K562 (cell line): ENCODE data around the gene TMEM135. TPM values are rescaled to one million over a fixed set of nuclear protein-coding genes. Genes with fewer than 3 reads are reported as not detected.

Experiments
- ATAC-seq: fragments of 200-7000 bp; cut with Tn5 transposase; 3 replicates; pipeline ENCODE4 v1.9.1; 2020; ENCODE audit warnings: moderate library complexity
- BruUV-seq: library from RNA; stranded (reverse); fragments of 400-500 nt; replicated peaks from 2 replicates; lab custom pipeline; 2021; lab: Mats Ljungman, UMichigan
- CTCF ChIA-PET: fragments of 300-600 bp; formaldehyde crosslinking; extraction: SDS; loops from one replicate; lab custom pipeline; 2021; ENCODE audit warnings: low intra/inter-chr PET ratio; lab: Yijun Ruan, JAX
- POLR2A ChIA-PET: fragments of 300-600, 350-650 bp; sonication (Branson Sonifier 250); formaldehyde crosslinking; extraction: SDS; loops from one replicate; lab custom pipeline; 2021; ENCODE audit warnings: antibody characterized with exemption, inconsistent platforms; lab: Yijun Ruan, JAX
- DNase-seq, 4 experiments: peaks; one replicate each; pipeline versions ENCODE4 v3.0.0 to v3.0.0-alpha.2; 2011 to 2018; ENCODE audit warnings: low spot score in 3 of 4, mixed read lengths in 3 of 4; ENCODE audit errors: extremely low read depth in 1 of 4
- FAIRE-seq: peaks from 2 replicates; lab custom pipeline; 2011; peaks lifted over from hg19 to GRCh38; lab: Jason Lieb, UNC
- H2AFZ ChIP-seq: 2 replicates; pipeline ENCODE4 v1.6.0; 2011; ENCODE audit warnings: low read depth, low read length, control low read depth, inconsistent platforms
- H3K27ac ChIP-seq: fragments of 200-600 bp; 3 replicates; pipeline ENCODE4 v1.8.0; 2011; ENCODE audit warnings: low read depth, mild to moderate bottlenecking, control low read depth, inconsistent platforms, low read length, moderate library complexity, mixed read lengths; ENCODE audit errors: extremely low read depth
- H3K27me3 ChIP-seq, 2 experiments: fragments of 300-600 bp in 1 of 2; 2 replicates in 1 of 2; 3 replicates in 1 of 2; pipeline versions ENCODE4 v1.6.0 to v1.8.0; 2011; ENCODE audit warnings: inconsistent platforms in 2 of 2, low read length in 2 of 2, mild to moderate bottlenecking in 1 of 2, mixed read lengths in 1 of 2, moderate library complexity in 1 of 2; ENCODE audit not compliant: control insufficient read depth in 2 of 2, insufficient read depth in 2 of 2
- H3K36me3 ChIP-seq: fragments of 300-600 bp; 3 replicates; pipeline ENCODE4 v1.8.0; 2011; ENCODE audit warnings: mild to moderate bottlenecking, low read length, inconsistent platforms; ENCODE audit not compliant: control insufficient read depth, insufficient read depth
- H3K4me1 ChIP-seq, 2 experiments: fragments of 200-600 bp in 1 of 2; replicated peaks in 1 of 2; 2 replicates in 1 of 2; 3 replicates in 1 of 2; pipeline versions ENCODE4 v1.5.1 to v1.8.0; 2011; ENCODE audit warnings: inconsistent platforms in 2 of 2, low read length in 2 of 2, mild to moderate bottlenecking in 1 of 2, mixed read lengths in 1 of 2, moderate library complexity in 1 of 2; ENCODE audit not compliant: control insufficient read depth in 2 of 2, insufficient read depth in 2 of 2
- H3K4me2 ChIP-seq: 2 replicates; pipeline ENCODE4 v1.6.1; 2011; ENCODE audit warnings: low read length, control low read depth, inconsistent platforms, mixed read lengths; ENCODE audit not compliant: insufficient read depth
- H3K4me3 ChIP-seq: fragments of 200-600 bp; sonication (generic), shearing (Covaris generic); 2 replicates; pipeline ENCODE4 v1.5.1; 2016; ENCODE audit warnings: control low read depth, inconsistent platforms
- H3K79me2 ChIP-seq: fragments of 200-600 bp; 3 replicates; pipeline ENCODE4 v1.8.0; 2011; ENCODE audit warnings: low read length, inconsistent platforms; ENCODE audit not compliant: control insufficient read depth, insufficient read depth
- H3K9ac ChIP-seq, 2 experiments: 2 replicates each; pipeline versions ENCODE4 v1.6.0 to v1.6.1; 2011; ENCODE audit warnings: low read depth in 2 of 2, low read length in 2 of 2, control low read depth in 1 of 2, inconsistent platforms in 1 of 2, mild to moderate bottlenecking in 1 of 2, mixed read lengths in 1 of 2; ENCODE audit not compliant: insufficient read depth in 1 of 2
- H3K9me1 ChIP-seq: one replicate; pipeline ENCODE4 v1.6.0; 2011; ENCODE audit warnings: inconsistent platforms, mild to moderate bottlenecking, low read length, moderate library complexity; ENCODE audit not compliant: control insufficient read depth, insufficient read depth
- H3K9me3 ChIP-seq: replicated peaks from 2 replicates; pipeline ENCODE4 v1.5.1; 2011; ENCODE audit warnings: low read depth, low read length, inconsistent platforms; ENCODE audit not compliant: control insufficient read depth, insufficient read depth
- H4K20me1 ChIP-seq: replicated peaks from 2 replicates; pipeline ENCODE4 v1.6.1; 2011; ENCODE audit warnings: low read length, inconsistent platforms, mixed read lengths; ENCODE audit not compliant: control insufficient read depth, insufficient read depth
- ATF6 ChIP-seq: sonication (generic); formaldehyde crosslinking; IDR thresholded peaks from 2 replicates; pipeline ENCODE4 v1.4.0; 2020; ENCODE audit warnings: mild to moderate bottlenecking, missing genetic modification reagents
- MXI1 ChIP-seq: IDR thresholded peaks from 2 replicates; pipeline ENCODE4 v1.6.1; 2011; ENCODE audit warnings: low read depth, mild to moderate bottlenecking, improper control_type of control experiment, low read length
- RBM17 ChIP-seq: fragments of 200-400 bp; formaldehyde crosslinking; IDR thresholded peaks from 2 replicates; pipeline ENCODE4 v1.6.1; 2017; ENCODE audit warnings: low read depth, mild to moderate bottlenecking, low read length, borderline replicate concordance
- RBM39 ChIP-seq: fragments of 200-400 bp; formaldehyde crosslinking; optimal IDR thresholded peaks from 2 replicates; pipeline ENCODE3; 2018; ENCODE audit warnings: low read depth, low read length
- SUPT5H ChIP-seq: fragments of 450-650 bp; IDR thresholded peaks from 2 replicates; pipeline ENCODE4 v1.6.1; 2016
- TRIM28 ChIP-seq: fragments of 450-650 bp; IDR thresholded peaks from 2 replicates; pipeline ENCODE4 v1.6.1; 2017
- ZBTB1 ChIP-seq: sonication (generic); formaldehyde crosslinking; IDR thresholded peaks from 2 replicates; pipeline ENCODE4 v1.8.1; 2023; ENCODE audit warnings: missing genetic modification reagents, low read depth, mild to moderate bottlenecking, borderline replicate concordance
- ZNF253 ChIP-seq: fragments of 250-450 bp; sonication (Bioruptor Pico); conservative IDR thresholded peaks from 2 replicates; pipeline ENCODE4 v1.6.1; 2021; ENCODE audit warnings: mild to moderate bottlenecking
- ZNF431 ChIP-seq: sonication (generic); formaldehyde crosslinking; IDR thresholded peaks from 2 replicates; pipeline ENCODE4 v1.8.0; 2022; ENCODE audit warnings: mild to moderate bottlenecking, missing genetic modification reagents
- WGBS: fragments of 100-300 bp; shearing (Covaris generic); methylation state at CpG from one replicate; pipeline ENCODE4 v1.1.6; 2016; ENCODE audit warnings: low coverage, mixed read lengths; ENCODE audit not compliant: insufficient coverage; ENCODE audit errors: missing lambda C conversion rate; 5-methylcytosine and 5-hydroxymethylcytosine counted together
- in situ Hi-C: fragments of 300-500 bp; cut with MboI; formaldehyde crosslinking; loops from 4 replicates; pipeline ENCODE4 v1.15.0; 2018; ENCODE audit warnings: inconsistent platforms, mixed read lengths
- intact Hi-C: fragments of 100-400 bp; cut with micrococcal nuclease; formaldehyde crosslinking; loops from 2 replicates; pipeline ENCODE4 v1.14.2; 2022
- polyA plus RNA-seq, 8 experiments: library from polyadenylated mRNA; depleted of rRNA in 4 of 8; stranded (reverse) in 5 of 8; unstranded in 3 of 8; fragments of >200 nt; fragmentation: Nextera tagmentation in 2 of 8; fragmentation: Illumina TruSeq in 1 of 8; extraction: Ambion mirVana in 2 of 8; extraction: Trizol in 1 of 8; gene quantifications; 2 replicates each; pipeline versions ENCODE4 v1.2.1 to v1.2.3, GENCODE V29; 2011 to 2014; ENCODE audit warnings: inconsistent platforms in 1 of 8, missing spikeins in 1 of 8
- total RNA-seq, 7 experiments: library from RNA; depleted of rRNA in 6 of 7; stranded (reverse); fragments of >200 nt in 6 of 7; fragmentation: Illumina TruSeq in 2 of 7; extraction: Trizol in 2 of 7; gene quantifications; 2 replicates each; pipeline versions ENCODE4 v1.2.1 to v1.2.3, GENCODE V29; 2011 to 2021; ENCODE audit warnings: low replicate concordance in 1 of 7
- TF ChIP-seq, protein P1 (sequence below): IDR thresholded peaks from 3 replicates; pipeline ENCODE4 v1.6.1; 2011; ENCODE audit warnings: borderline replicate concordance, mild to moderate bottlenecking, moderate library complexity; ENCODE audit not compliant: insufficient read length; ENCODE audit errors: extremely low read depth

TMEM135 gene
- total and polyA plus RNA-seq, 9 of the 15 experiments (the other 6 are each of a cell fraction or from before 2014, with no cell fraction given) = 17.3 to 53.6 (median 24.9) TPM

DNA sequence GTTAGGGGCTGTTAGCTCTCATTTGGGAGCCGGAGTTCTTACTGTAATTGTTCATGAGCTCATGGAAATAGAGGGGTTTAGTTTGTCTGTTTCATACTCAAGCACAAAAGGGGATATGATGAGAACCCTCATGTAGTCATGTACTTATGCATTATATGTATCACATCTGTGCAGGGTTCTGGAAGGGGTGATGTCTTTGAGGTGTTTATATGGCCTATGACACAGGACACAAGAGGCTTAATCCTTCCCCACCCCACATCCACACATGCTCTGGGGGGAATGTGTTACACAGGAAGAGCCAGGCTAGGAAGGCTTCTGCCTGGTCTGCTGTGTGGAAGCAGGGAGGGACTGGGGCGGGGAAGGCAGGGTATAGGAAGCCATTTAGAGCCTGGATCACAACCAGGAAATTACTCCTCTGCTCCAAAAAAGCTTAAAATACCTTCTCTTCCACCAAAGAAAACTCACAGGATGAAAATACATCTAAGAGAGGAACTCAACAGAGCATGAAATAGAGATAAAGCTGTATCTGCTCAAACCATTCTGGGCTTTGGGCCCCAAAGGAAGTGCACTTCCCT, 316.1 kb downstream of the TMEM135 start:
- peaks cover 3 to 4% of the 10 kb centered on the region in 2 experiments; a peak in 4 of 5 replicates for H3K4me1 ChIP-seq
- TF ChIP-seq ZNF431 (no peak), MXI1 (no peak)
- no peaks in the 10 kb centered on the region for H4K20me1 ChIP-seq
- ChIA-PET POLR2A (interaction anchor here (0.6 to 0.9 kb wide), 2 partner anchors 67 to 259 kb away, joined by 3 read pairs; no protein-coding TSS in a partner anchor), CTCF (no interaction called here)
- in situ Hi-C loops (loop anchor here (5.0 to 10.0 kb wide), 2 partner anchors 68 to 1191 kb away; no protein-coding TSS in a partner anchor), intact Hi-C loops (loop anchor here (2.0 to 10.0 kb wide), 4 partner anchors 417 to 1191 kb away; no protein-coding TSS in a partner anchor)
- H3K9me3 ChIP-seq = no peaks in the 10 kb centered on the region
- H3K27me3 ChIP-seq = peaks cover 2 to 8% of the 10 kb centered on the region in 2 experiments; a peak in 2 of 5 replicates
- no peak overlapping the region for H3K4me3 ChIP-seq
- H3K4me2 ChIP-seq = no peak overlapping the region
- H2AFZ ChIP-seq = no peak overlapping the region
- BruUV-seq = no TSS peak
- H3K79me2 ChIP-seq = no peaks in the 10 kb centered on the region
- H3K9ac ChIP-seq = no peak overlapping the region
- FAIRE-seq = no peak
- WGBS = 0% methylated on average over 2 of the region's 2 CpGs
- DNase-seq = no peak
- no peak overlapping the region for H3K27ac ChIP-seq
- no peaks in the 10 kb centered on the region for H3K36me3 ChIP-seq
- H3K9me1 ChIP-seq = no peaks in the 10 kb centered on the region
- ATAC-seq = no peak

DNA sequence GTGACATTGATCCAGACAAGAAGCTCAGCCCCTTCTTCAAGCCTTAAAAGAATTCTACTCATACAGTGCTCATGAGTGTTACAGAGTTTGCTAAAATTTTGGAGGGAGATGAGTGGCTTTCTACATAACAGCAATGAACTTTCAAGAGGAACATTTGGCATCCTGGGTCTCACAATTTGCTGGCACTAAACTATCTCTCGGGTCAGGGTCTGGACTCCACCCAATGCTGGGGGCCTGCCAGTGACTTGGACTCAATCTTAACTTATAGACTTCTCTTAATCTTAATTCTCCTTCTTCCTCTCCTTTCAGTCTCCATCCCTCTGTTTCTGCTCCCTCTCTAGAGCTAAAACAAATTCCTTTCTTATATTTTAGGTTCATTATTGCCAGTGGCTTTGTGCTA, 317.9 kb downstream of the TMEM135 start:
- Histone ChIP-seq H3K9me3 (no peaks in the 10 kb centered on the region), H3K79me2 (no peaks in the 10 kb centered on the region), H3K9ac (no peak overlapping the region), H4K20me1 (no peaks in the 10 kb centered on the region), H3K4me3 (no peak overlapping the region), H3K4me2 (no peak overlapping the region), H3K27ac (no peak overlapping the region), H3K27me3 (peaks cover 9 to 21% of the 10 kb centered on the region in 2 experiments; a peak in 4 of 5 replicates), H3K9me1 (no peaks in the 10 kb centered on the region), H3K4me1 (peaks cover 3 to 4% of the 10 kb centered on the region in 2 experiments; a peak in 4 of 5 replicates), H3K36me3 (no peaks in the 10 kb centered on the region), H2AFZ (no peak overlapping the region)
- FAIRE-seq = no peak
- intact Hi-C loops (loop anchor here (10.0 kb wide), 1 partner anchor 929 kb away; no protein-coding TSS in a partner anchor), in situ Hi-C loops (loop anchor here (10.0 kb wide), 1 partner anchor 1189 kb away; no protein-coding TSS in a partner anchor)
- ChIA-PET CTCF (no interaction called here), POLR2A (no interaction called here)
- DNase-seq = no peak
- BruUV-seq = no TSS peak
- no peak for ATAC-seq
- 0% methylated on average over 1 of the region's 1 CpG for WGBS
- TF ChIP-seq RBM17 = no peak
- TF ChIP-seq RBM39 = no peak
- no peak for TF ChIP-seq ZBTB1 (CRISPR knock-in tag)
- no peak for TF ChIP-seq TRIM28
- TF ChIP-seq, protein P1, sequence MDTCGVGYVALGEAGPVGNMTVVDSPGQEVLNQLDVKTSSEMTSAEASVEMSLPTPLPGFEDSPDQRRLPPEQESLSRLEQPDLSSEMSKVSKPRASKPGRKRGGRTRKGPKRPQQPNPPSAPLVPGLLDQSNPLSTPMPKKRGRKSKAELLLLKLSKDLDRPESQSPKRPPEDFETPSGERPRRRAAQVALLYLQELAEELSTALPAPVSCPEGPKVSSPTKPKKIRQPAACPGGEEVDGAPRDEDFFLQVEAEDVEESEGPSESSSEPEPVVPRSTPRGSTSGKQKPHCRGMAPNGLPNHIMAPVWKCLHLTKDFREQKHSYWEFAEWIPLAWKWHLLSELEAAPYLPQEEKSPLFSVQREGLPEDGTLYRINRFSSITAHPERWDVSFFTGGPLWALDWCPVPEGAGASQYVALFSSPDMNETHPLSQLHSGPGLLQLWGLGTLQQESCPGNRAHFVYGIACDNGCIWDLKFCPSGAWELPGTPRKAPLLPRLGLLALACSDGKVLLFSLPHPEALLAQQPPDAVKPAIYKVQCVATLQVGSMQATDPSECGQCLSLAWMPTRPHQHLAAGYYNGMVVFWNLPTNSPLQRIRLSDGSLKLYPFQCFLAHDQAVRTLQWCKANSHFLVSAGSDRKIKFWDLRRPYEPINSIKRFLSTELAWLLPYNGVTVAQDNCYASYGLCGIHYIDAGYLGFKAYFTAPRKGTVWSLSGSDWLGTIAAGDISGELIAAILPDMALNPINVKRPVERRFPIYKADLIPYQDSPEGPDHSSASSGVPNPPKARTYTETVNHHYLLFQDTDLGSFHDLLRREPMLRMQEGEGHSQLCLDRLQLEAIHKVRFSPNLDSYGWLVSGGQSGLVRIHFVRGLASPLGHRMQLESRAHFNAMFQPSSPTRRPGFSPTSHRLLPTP = no peak
- no peak for TF ChIP-seq SUPT5H
- no peak for TF ChIP-seq ZNF253 (CRISPR knock-in tag)
- no peak for TF ChIP-seq ATF6 (CRISPR knock-in tag)
